Stimulated activated CD4-positive, alpha-beta T cell treated with anti-CD3 and anti-CD28 coated beads, Interleukin-15, amount 100 ng/mL, for 48 hours (primary cell): ENCODE measurements around the gene FAM53A.
"Not testable (repeated sequence)": the region's sequence is repeated elsewhere in the genome, so short reads cannot be mapped to it uniquely, and the experiment has no call there.

Source experiments
- DNase-seq, 2 donors: peaks; one replicate each; pipeline ENCODE4 v3.0.0-alpha.2; 2020; ENCODE audit warnings: low read depth in 2 of 2

Gene FAM53A

DNA sequence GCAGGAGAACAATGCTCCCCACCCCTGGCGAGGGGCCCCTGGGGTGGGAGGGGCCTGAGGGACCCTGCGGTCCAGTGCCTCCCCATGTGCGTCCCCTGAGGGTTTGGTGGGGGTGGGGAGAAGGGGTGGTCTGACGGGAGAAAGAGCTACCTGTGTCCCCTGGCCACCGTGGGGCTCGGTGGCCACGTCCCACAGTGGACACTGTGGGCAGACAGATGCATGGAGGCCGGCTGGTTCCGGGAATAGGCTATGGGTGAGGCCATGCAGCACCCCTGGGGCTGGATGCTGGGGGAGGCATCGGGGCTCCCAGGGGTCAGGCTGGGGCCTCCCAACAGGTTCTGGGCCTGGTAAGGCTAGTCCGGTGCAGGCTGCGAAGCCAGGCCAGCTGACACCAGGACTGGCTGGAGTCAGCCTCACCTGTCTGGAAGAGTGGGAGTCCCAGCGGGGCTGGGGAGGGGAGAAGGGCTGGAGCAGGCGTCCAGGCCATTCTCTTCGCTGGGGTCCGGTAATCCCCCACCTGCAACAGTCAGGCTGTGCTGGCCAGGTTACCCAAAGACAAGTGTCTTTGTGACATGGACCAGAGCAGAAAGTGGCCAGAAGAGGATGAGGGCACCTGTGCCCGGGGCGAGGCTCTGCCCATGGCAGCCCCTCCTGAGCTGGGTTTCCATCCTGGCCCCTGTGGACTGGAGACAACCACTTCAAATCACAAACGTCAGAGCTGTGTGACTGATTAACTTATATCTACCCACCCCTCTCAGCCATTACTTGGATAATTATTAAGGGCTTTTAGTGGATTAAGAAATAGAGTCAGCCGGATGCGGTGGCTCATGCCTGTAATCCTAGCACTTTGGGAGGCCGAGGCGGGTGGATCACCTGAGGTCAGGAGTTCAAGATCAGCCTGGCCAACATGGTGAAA is 1.4 kb upstream of the FAM53A start:
- no peak for DNase-seq

DNA sequence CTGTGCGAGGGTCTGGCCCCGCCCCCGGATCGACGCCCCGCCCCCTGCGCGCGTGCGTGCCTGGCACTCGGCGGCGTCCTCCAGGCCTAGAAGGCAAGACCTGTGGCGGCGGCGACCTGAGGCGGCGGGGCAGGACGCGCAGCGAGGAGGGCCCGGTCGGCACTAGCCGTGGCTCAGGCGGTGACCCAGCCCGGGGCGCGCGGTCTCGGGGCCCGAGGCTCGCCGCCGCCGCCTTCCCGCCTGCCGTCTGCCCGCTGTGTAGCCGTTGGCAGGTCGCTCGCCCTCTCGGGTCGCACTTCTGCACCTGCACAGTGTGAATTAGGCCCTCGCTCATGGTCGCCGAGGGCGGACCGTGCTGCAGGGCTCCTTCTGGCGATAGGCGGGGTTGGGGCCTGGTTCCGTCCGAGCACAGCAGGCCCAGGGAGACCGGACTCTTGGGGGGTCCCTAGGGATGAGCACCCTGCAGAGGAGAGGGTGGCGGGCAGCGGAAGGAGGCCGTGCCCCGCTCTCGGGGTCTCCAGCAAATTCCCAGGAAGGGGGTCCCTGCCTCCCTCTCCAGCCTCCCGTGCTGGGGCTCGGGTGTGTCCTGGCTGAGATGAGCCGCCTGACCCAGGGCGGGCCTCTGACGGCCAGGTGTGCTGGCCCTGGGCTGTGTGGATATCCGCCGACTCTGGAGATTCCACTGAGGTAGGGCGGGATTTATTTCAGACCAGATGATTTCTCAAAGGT is 557 bp upstream of the FAM53A start:
- peak in 1 of 2 donors; percentile 81 for DNase-seq

DNA sequence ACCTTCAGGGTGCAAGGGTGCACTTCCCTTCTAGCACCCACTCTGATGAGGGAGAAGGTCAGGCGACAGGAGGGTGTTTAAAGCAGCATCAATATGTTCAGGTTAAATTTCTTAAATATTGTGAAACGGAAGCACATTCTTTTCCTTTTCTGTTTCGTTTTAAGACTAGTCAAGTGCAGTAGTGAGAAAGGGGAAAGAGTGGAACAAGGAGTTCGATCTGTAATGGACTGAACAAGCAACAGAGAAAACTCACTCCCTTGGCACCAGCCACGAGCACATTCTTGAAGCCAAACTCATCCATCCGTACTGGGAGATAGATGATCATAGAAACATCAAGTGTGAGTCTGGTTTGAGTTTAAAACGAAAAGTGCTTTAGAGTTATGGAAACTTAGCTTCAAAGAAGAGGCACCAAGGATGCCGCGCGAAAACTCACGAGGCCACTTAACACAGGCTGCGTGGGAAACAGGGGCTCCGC is 815 bp downstream of the FAM53A start:
- no peak for DNase-seq

DNA sequence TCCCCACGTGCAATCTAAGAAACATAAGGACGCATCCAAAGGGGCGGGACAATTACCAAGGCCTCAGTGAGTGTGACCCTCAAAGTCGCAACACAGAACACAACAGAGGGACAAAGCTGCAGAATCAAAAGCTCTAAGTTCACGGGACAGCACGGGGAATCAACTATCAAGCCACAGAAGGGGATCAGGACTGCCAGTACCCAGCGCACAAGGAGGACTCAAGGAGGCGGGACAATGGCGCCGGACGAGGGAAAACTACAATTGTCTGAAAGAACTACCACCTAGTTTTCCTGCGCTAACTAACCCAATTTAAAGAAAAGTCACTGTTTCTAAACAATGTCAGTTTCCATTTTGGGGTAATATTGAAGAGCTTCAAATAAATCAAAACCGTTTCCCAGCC is 1.3 kb downstream of the FAM53A start:
- no peak for DNase-seq

DNA sequence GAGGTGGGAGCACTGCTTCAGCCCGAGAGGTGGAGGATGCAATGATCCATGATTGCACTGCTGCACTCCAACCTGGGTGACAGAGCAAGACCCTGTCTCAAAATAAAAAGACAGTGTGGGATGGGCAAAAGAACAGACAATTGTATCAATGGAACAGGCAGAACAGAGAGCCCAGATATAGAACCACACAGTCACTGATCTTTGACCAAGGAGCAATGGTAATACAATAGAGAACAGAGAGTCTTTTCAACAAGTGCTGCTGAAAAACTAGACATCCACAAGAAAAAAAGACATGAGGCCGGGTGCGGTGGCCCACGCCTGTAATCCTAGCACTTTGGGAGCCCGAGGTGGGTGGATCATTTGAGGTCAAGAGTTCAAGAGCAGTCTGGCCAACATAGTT is 5.9 kb downstream of the FAM53A start:
- DNase-seq: no peak

DNA sequence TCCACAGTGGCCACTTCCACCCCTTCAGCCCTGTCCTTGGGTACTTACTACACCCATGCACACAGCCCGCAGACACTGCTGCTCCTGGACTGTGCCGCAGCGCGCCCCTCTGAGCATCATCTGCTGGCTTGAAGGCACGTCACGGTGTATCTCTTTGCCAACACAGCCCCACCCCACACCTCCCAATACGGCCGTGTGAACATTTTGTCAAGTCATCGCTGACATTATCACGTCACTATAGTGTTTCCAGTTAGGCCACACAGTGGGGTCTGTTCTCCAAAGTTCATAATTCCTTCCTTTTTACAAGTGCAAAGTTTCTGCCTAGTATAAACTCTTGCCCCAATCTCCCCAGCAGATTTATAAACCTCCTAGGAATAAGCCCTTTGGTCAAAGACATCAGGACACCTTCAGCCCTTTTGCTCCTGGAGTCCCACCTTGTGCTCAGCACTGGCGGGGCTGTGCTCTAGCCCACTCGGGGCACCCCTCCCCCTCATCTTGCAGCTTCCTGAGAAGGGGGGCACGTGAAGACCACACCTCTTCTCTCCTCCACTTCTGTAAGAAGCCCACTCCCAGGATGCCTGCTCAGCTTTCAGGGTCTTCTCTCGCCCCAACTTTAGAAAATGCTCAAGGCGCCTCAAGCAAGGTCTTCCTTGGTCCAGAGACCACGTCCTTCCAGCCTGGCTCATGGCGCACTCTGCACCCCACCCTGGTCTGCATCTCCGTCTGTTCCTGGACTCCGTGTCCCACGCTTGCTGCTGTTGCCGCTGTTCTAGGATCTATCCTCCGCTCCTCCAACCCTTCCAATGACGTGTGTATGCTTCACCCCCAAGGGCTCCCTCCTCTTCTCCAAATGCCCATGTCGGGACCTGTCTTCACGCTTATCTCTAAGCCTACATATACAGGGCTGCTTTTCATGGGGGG is 7.2 kb downstream of the FAM53A start:
- DNase-seq: no peak

DNA sequence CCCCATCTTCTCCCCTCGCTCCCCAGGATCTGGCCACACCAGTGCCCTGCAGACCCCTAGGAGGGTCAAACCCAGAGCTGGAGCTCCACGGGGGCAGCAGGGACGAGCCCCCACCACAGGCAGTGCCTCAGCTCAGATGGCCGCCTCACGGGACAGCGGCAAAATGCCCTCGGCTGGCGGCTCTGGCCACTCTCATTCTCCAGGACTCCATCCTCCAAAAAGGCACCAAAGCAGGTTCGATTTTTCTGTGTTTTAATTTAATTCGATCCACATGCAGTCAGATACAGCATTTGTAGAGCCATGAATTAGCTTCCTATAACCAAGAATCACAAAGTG is 8.3 kb downstream of the FAM53A start:
- DNase-seq: no peak

DNA sequence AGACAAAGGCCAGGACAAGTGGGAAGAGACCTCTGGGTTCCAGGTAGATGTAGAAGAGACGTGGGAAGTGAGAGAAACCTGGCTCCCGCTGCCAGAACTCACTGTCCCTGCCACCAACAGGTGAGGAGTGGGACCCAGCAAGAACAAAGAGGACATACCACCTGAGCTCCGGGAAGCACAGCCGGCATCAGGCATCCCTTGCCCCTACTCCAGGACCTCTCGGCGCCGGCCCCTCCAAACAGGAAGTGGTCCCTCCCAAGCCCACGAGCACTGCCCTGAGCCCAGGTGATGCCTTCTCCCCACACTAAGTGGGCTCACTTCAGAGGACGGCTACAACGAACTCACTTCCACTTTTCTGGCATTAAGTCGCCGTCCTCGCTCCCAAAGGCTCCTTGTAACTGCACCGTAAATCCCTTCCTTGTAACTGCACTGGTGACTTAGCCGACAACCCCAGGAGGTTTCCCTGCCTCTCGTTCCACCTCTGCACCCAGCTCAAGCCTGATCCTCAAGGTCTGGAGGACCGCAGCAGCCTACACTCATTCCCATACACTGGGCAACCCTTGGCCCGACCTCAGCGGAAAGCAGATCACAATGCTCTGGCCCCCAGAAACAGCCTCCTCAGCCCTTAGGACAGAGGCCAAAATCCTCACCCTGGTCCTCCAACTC is 8.8 kb downstream of the FAM53A start:
- no peak for DNase-seq

DNA sequence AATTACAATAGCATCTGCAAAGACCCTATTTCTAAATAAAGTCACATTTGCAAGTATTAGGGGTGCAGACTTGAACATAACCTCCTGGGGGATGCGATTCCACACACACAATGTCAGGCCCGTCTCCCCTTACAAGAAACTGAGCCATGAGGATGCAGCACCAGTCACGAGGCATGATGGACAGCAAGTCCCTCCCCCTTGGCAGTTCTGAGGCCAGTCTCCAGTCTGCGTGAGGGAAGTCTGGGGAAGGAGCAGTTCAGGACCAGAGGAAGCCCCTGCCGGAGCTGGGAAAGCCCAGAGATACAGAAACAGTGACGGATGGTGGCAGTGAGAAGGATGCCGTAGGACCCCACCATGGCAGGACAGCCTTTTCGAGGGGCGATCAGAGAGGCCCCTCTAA is 9.4 kb downstream of the FAM53A start:
- no peak for DNase-seq

DNA sequence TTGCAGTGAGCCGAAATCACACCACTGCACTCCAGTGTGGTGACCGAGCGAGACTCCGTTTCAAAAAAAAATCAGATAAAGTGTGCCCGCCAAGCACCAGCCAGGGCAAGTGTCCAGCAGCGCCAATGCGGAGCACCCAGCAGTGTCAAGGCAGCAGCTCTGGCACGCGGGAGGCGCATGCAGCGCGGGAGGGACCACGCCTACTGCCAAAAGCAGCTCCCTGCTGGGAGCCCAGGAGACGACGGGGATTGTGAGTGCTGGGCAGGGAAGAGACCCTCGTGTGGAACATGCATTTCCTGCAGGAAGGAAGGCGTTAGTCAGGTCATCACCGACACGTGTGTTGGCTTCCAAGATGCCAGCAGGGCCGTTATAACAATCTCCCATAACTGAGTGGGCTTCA is 10.4 kb downstream of the FAM53A start:
- no peak for DNase-seq

DNA sequence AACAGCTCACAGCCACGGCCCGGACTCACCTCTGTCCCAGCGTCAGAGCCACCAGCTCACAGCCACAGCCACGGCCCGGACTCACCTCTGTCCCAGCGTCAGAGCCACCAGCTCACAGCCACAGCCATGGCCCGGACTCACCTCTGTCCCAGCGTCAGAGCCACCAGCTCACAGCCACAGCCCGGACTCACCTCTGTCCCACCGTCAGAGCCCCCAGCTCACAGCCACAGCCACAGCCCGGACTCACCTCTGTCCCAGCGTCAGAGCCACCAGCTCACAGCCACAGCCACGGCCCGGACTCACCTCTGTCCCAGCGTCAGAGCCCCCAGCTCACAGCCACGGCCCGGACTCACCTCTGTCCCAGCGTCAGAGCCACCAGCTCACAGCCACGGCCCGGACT is 13.1 kb downstream of the FAM53A start:
- DNase-seq: not testable (repeated sequence)

DNA sequence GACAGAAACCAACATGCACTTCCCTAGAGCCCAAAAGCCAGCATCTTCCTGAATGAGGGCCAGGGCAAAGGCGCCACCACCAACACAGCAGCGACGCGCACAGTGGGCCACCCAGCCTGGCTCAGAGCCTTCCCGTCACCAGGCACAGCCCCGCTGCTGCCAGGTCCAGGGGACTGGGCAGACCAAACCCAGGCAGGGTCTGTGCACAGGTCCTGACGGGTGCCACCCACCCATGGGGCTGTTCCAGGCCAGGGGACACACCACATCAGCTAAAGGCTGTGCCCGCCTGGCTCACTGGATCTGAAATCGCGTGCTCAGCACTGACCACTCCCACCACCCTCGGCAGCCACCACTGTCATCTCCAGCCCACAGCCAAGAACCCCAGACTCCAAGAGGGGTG is 13.8 kb downstream of the FAM53A start:
- no peak for DNase-seq

DNA sequence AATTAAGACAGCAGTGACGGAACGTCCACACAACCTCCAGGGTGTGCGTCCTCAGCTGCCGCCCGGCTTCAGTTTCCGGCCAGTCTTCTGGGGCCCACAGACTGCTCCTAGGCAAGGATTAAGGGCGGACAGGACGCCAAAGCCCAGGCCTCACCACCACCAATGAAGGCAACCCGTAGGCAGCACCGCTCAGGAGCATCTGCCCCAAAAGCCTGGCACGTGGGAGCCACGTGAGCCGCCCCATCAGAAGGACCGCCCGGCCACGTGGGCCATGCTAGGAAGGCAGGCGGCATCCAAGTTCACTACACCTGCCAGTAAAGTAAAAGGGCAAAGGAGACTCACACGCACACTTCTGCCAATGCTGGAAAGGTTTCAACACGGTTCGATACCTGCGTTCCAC is 14.3 kb downstream of the FAM53A start:
- DNase-seq: no peak

DNA sequence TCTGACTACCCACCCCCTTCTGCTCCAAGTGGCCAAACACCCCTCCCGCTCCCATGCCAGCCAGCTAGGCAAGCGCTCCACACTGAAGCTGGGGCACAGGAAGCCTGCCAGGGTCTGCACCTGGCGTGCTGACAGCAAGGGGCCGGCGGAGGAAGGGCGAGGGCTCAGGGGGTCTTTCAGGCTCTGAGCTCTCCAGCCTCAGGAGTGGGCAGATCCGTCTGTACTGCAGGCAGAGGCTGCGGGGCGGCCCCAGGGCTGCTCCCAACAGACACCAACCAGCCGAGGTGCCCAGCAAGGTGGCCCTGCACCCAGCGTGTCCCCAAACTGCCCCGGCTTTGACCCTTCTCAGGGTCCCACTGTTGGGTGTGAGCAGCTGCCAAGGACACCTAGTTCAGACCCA is 14.8 kb downstream of the FAM53A start:
- no peak for DNase-seq

DNA sequence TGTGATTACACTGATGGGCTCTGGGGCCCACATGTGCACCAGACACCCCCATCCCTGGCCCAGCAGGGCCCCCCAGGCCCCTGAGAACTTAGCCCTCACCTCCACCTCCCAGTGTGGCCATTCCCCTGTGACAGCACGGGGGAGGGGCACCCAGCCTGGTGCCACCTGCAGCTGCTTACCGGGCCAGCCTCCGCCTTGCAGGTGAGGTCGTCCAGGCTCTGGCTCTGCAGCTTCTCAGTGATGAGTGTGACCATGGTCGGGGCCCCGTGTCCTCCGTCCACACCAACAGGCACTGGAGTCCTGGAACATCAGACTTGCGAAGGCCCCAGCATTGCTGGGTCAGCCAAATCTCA is 15.6 kb downstream of the FAM53A start:
- DNase-seq: no peak

DNA sequence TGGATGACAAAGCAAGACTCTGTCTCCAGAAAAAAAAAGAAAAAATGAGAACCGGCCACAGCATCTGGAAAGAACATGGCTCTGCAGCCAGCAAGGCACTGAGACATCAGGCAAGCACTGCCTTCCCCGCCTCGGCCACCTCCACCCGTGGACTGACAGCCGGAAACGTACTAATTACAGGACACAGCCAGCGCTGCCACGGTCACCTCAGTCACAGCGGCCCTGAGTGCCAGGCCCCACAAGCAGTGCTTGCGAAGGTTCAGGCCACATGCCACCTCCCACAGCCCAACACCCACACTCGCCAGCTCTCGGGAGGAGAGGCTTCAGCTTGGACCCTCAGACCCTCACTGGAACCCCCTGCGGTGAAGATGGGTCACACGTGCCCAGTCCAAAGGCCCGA is 16.8 kb downstream of the FAM53A start:
- DNase-seq: no peak

DNA sequence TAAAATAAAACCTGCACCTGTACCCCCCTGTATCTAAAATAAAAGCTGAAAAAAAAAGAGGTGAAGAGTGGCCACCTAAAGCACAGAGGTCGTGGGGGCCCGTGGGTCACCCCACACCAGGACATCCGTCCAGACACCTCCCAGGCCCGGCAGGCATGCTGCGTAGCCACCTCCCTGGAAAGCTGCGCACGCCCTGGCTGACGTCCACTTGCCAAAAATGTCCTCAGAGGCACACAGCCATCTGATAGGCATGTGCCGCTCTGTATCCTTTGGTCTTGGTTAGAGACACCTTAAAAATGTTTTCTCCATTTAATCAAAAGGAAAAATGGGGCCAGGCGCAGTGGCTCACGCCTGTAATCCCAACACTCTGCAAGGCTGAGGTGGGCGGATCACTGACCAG is 17.7 kb downstream of the FAM53A start:
- DNase-seq: no peak

DNA sequence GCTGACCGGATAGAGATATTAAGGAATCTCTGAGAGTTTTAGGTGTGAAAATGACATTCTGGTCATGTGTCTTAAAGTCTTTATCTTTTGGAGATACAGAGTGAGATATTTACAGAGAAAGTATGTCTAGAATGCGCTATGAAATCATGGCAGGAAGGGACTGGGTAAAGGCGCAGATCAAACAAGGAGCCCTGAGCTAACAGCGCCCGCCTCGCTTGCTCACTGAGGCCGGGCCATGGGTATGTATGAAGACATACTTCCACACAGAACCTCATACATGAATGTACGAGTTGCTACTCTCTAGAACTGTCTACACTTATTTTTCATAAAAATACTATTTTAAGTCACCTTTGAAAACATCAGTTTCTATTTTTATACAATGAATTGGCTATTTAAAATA is 20.0 kb downstream of the FAM53A start:
- no peak for DNase-seq

DNA sequence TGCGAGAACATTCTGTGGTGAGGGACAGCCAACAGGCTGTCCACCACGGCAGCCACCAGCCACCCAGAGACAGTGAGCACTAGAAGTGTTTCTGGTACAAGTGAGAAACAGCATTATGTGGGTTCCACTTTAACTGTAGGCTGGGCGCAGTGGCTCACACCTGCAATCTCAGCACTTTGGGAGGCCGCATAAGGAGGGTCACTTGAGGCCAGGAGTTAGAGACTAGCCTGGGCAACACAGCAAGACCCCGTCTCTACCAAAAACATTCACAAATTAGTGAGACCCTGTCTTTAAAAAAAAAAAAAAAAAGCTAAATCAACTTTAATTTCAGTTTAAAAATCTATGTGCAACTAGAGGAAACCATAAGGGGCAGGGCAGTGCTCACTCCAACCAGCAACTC is 20.6 kb downstream of the FAM53A start:
- DNase-seq: no peak

DNA sequence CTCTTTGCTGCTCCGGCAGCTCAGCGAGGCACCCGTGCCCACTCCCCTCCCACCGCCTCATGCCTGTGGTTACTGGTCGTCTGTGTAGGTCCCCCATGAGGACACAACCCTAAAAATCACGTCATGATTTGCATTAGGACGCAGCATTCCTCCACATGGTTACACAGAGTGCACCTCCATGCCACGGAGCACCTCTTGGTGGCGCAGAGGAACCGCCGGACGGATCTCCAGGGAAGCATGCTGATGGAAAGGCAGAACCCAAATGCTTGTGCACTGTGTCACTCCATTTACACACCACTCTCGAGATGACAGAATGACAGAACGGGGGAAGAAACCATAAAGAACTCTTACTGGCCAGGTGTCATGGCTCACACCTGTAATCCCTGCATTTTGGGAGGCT is 22.4 kb downstream of the FAM53A start:
- DNase-seq: no peak

DNA sequence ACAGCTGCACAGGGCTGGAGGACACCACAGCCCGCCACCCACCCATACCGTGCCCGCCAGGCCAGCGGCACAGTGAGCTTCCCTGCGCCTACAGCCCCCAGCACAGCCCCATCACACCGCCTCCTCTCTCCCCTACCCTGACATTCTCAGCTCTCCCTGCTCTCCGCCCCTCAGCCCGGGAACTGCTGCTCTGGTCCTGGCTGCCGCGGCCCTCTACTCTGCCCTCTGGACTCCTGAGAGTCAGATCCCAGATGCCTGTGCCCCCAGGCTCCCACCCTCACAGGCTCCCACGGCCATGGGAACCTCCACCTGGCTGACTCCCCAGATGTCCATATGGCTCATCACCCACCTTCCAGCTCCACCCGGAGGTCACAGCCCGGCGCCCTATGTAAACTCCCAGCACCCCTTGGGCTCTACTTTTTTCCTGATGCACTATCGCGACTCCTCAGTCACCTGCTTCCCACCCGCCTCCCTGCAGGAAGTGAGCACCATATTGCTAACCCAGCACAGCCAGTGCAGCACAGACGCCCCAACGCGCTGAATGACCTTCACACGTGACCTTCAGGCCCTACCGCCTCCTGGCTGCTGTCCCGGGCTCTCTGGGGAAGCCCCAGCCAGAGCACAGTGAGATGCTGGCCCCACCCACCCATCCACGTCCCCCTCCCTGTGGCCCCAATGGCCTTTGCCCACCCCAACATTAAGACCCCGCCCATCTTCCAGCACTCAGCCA is 23.0 kb downstream of the FAM53A start:
- DNase-seq: no peak
